Ammon's horn (tissue), 1 donor: ENCODE measurements around the gene DEF6.
"Not testable (repeated sequence)": the region's sequence is repeated elsewhere in the genome, so short reads cannot be mapped to it uniquely, and the experiment has no call there.

Source experiments
- DNase-seq: peaks from one replicate; pipeline ENCODE4 v3.0.0-alpha.2; 2016; ENCODE audit warnings: low spot score

Gene DEF6

GRCh38 chr6:35280903-35281302, 16.7 kb upstream of the DEF6 start:
- no peak for DNase-seq

- DNase-seq: no peak
Measured at GRCh38 chr6:35282472-35282871, 15.1 kb upstream of the DEF6 start.

- no peak for DNase-seq
Measured at GRCh38 chr6:35283361-35283760, 14.3 kb upstream of the DEF6 start.

GRCh38 chr6:35287671-35288396, 9.8 kb upstream of the DEF6 start:
- DNase-seq: no peak

GRCh38 chr6:35288834-35289233, 8.8 kb upstream of the DEF6 start:
- DNase-seq: no peak

- DNase-seq: no peak
Measured at GRCh38 chr6:35291491-35291890, 6.1 kb upstream of the DEF6 start.

GRCh38 chr6:35292494-35292893, 5.1 kb upstream of the DEF6 start:
- no peak for DNase-seq

GRCh38 chr6:35293681-35294080, 3.9 kb upstream of the DEF6 start:
- DNase-seq: no peak

GRCh38 chr6:35294308-35294945, 3.2 kb upstream of the DEF6 start:
- DNase-seq: peak; percentile 67

GRCh38 chr6:35295036-35295435, 2.6 kb upstream of the DEF6 start:
- DNase-seq: no peak

GRCh38 chr6:35295521-35296315, 1.9 kb upstream of the DEF6 start:
- no peak for DNase-seq

- DNase-seq: no peak
Measured at GRCh38 chr6:35296931-35297600, 552 bp upstream of the DEF6 start.

- DNase-seq: no peak
Measured at GRCh38 chr6:35298625-35299140, 1.1 kb downstream of the DEF6 start.

GRCh38 chr6:35299674-35300073, 2.1 kb downstream of the DEF6 start:
- DNase-seq: peak; percentile 46

GRCh38 chr6:35300848-35301247, 3.2 kb downstream of the DEF6 start:
- DNase-seq: peak; percentile 60

GRCh38 chr6:35302604-35303241, 5.1 kb downstream of the DEF6 start:
- DNase-seq: peak; percentile 55

- DNase-seq: no peak
Measured at GRCh38 chr6:35304299-35304698, 6.7 kb downstream of the DEF6 start.

- DNase-seq: no peak
Measured at GRCh38 chr6:35305117-35305516, 7.5 kb downstream of the DEF6 start.

- DNase-seq: not testable (repeated sequence)
Measured at GRCh38 chr6:35307138-35307537, 9.5 kb downstream of the DEF6 start.

- DNase-seq: not testable (repeated sequence)
Measured at GRCh38 chr6:35308543-35308942, 10.9 kb downstream of the DEF6 start.

GRCh38 chr6:35309611-35310264, 12.1 kb downstream of the DEF6 start:
- no peak for DNase-seq
